C4-2B (cell line): ENCODE results near the gene DHX29.

ENCODE experiments used
- ZFX ChIP-seq: fragments of 450-650 bp; IDR thresholded peaks from 2 replicates; pipeline ENCODE4 v1.6.1; 2017
- TF ChIP-seq, protein P1 (sequence below): fragments of 450-650 bp; conservative IDR thresholded peaks from 2 replicates; pipeline ENCODE4 v1.5.1; 2017; ENCODE audit warnings: mild to moderate bottlenecking

DNA sequence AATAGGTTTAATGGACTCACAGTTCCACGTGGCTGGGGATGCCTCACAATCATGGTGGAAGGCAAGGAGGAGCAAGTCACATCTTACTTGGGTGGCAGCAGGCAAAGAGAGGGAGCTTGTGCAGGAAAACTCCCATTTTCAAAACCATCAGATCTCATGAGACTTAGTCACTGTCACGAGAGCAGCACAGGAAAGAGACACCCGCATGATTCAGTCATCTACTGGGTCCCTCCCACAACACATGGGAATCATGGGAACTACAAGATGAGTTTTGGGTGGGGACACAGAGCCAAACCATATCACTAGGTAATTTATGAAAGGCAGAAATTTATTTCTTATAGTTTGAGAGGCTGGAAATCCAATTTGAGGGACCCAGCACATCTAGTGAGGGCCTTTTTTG is 40.3 kb upstream of the DHX29 start:
- TF ChIP-seq, protein P1, sequence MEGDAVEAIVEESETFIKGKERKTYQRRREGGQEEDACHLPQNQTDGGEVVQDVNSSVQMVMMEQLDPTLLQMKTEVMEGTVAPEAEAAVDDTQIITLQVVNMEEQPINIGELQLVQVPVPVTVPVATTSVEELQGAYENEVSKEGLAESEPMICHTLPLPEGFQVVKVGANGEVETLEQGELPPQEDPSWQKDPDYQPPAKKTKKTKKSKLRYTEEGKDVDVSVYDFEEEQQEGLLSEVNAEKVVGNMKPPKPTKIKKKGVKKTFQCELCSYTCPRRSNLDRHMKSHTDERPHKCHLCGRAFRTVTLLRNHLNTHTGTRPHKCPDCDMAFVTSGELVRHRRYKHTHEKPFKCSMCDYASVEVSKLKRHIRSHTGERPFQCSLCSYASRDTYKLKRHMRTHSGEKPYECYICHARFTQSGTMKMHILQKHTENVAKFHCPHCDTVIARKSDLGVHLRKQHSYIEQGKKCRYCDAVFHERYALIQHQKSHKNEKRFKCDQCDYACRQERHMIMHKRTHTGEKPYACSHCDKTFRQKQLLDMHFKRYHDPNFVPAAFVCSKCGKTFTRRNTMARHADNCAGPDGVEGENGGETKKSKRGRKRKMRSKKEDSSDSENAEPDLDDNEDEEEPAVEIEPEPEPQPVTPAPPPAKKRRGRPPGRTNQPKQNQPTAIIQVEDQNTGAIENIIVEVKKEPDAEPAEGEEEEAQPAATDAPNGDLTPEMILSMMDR = no peak
- TF ChIP-seq ZFX = no peak
